ENCODE measurements around the gene ACSBG1. TPM values are rescaled to one million over a fixed set of nuclear protein-coding genes. Genes with fewer than 3 reads are reported as not detected.
"Not testable (repeated sequence)": the region's sequence is repeated elsewhere in the genome, so short reads cannot be mapped to it uniquely, and the experiment has no call there.

ACSBG1 gene
- polyA plus RNA-seq, 2 donors, result 0.10 to 0.11 TPM

DNA sequence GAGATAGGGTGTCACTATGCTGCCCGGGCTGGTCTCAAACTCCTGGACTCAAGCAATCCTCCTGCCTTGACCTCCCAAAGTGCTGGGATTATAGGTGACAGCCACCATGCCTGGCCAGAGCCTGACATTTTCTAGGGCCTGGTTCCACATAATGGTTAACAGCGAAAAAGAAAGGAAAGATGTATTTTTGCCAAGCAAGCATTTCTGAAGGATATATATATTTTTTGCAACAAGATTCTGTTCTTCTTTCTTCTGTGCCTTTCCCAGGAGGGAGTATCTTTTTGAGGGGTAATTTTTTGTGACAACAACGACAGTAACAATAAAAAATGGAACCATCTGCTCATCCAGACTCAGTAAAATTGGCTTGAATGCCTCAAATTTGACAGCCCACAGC lies 21.7 kb upstream of the ACSBG1 start:
- Histone ChIP-seq H3K4me3 (ENCODE audit: low read depth in 1 of 2, low read length in 2 of 2) (no peak overlapping the region), H3K27me3 (ENCODE audit: control insufficient read depth in 1 of 2, insufficient read depth in 2 of 2, low read length in 2 of 2) (no peaks in the 10 kb centered on the region), H3K4me1 (ENCODE audit: control insufficient read depth in 2 of 2, insufficient read depth in 2 of 2, low read length in 1 of 2) (no peaks in the 10 kb centered on the region), H3K9me3 (ENCODE audit: control insufficient read depth in 2 of 2, insufficient read depth in 1 of 2, low read depth in 1 of 2, low read length in 1 of 2) (no peaks in the 10 kb centered on the region), H3K36me3 (ENCODE audit: control insufficient read depth in 2 of 2, insufficient read depth in 2 of 2, low read length in 1 of 2) (no peaks in the 10 kb centered on the region), H3K27ac (ENCODE audit: low read depth in 2 of 2, low read length in 1 of 2) (no peak overlapping the region)
- 90 to 93% methylated on average over 3 of the region's 3 CpGs for WGBS, 2 donors

GRCh38 chr15:78255421-78256043 lies 21.2 kb upstream of the ACSBG1 start:
- H3K4me1 ChIP-seq (ENCODE audit: control insufficient read depth in 2 of 2, insufficient read depth in 2 of 2, low read length in 1 of 2), result no peaks in the 10 kb centered on the region
- H3K4me3 ChIP-seq (ENCODE audit: low read depth in 1 of 2, low read length in 2 of 2), result no peak overlapping the region
- no peaks in the 10 kb centered on the region for H3K27me3 ChIP-seq (ENCODE audit: control insufficient read depth in 1 of 2, insufficient read depth in 2 of 2, low read length in 2 of 2)
- 86 to 94% methylated on average over 1 of the region's 1 CpG for WGBS, 2 donors
- no peaks in the 10 kb centered on the region for H3K36me3 ChIP-seq (ENCODE audit: control insufficient read depth in 2 of 2, insufficient read depth in 2 of 2, low read length in 1 of 2)
- no peak overlapping the region for H3K27ac ChIP-seq (ENCODE audit: low read depth in 2 of 2, low read length in 1 of 2)
- H3K9me3 ChIP-seq (ENCODE audit: control insufficient read depth in 2 of 2, insufficient read depth in 1 of 2, low read depth in 1 of 2, low read length in 1 of 2), result no peaks in the 10 kb centered on the region

- Histone ChIP-seq H3K4me1 (ENCODE audit: control insufficient read depth in 2 of 2, insufficient read depth in 2 of 2, low read length in 1 of 2) (no peaks in the 10 kb centered on the region), H3K9me3 (ENCODE audit: control insufficient read depth in 2 of 2, insufficient read depth in 1 of 2, low read depth in 1 of 2, low read length in 1 of 2) (no peaks in the 10 kb centered on the region), H3K36me3 (ENCODE audit: control insufficient read depth in 2 of 2, insufficient read depth in 2 of 2, low read length in 1 of 2) (no peaks in the 10 kb centered on the region), H3K27ac (ENCODE audit: low read depth in 2 of 2, low read length in 1 of 2) (no peak overlapping the region), H3K27me3 (ENCODE audit: control insufficient read depth in 1 of 2, insufficient read depth in 2 of 2, low read length in 2 of 2) (no peaks in the 10 kb centered on the region), H3K4me3 (ENCODE audit: low read depth in 1 of 2, low read length in 2 of 2) (no peak overlapping the region)
- WGBS, 2 donors, result 74 to 83% methylated on average over 9 of the region's 9 CpGs
Measured at GRCh38 chr15:78251136-78251535, 16.8 kb upstream of the ACSBG1 start.

DNA sequence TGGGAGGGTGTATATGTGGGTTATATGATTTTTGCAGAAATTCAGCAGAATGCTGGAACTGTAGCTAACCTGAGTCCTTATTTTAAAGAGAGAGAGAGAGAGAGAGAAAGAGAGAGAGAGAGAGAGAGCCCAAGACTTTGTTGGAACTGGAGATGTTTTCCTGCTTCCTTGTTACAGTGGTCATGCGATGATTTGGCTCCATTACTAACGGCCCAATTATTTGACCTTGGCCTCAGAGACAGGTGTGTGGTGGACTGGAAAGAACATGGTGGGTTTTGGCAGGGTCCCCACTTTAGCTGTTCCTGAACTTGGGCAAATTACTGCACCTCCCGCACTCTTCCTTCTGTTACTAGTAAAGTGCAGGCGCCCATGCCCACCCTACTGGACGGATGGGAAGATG lies 14.8 kb upstream of the ACSBG1 start:
- Histone ChIP-seq H3K4me3 (ENCODE audit: low read depth in 1 of 2, low read length in 2 of 2) (no peak overlapping the region), H3K27me3 (ENCODE audit: control insufficient read depth in 1 of 2, insufficient read depth in 2 of 2, low read length in 2 of 2) (no peaks in the 10 kb centered on the region), H3K27ac (ENCODE audit: low read depth in 2 of 2, low read length in 1 of 2) (no peak overlapping the region), H3K4me1 (ENCODE audit: control insufficient read depth in 2 of 2, insufficient read depth in 2 of 2, low read length in 1 of 2) (no peaks in the 10 kb centered on the region), H3K9me3 (ENCODE audit: control insufficient read depth in 2 of 2, insufficient read depth in 1 of 2, low read depth in 1 of 2, low read length in 1 of 2) (no peaks in the 10 kb centered on the region), H3K36me3 (ENCODE audit: control insufficient read depth in 2 of 2, insufficient read depth in 2 of 2, low read length in 1 of 2) (no peaks in the 10 kb centered on the region)
- WGBS, 2 donors, result 84 to 87% methylated on average over 5 of the region's 5 CpGs

DNA sequence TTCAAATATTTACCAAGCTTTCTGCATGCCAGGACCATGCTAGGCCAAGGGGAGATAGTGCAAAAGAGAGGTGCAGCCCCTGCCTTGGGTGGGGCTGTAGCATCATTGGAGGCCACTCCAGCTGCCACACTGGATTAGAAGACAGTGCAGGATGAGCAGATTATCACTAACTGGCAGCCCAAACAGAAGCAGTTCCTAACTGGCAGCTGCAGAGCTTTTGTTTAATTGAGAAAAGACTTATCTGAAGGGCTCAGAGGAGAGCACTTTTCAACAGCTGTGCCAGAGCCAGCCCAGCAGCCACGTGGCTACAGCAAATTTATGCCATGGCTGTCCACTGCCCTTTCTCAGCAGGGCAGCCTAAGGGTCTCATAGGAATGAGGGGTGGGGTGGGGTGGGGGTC lies 13.5 kb upstream of the ACSBG1 start:
- Histone ChIP-seq H3K27me3 (ENCODE audit: control insufficient read depth in 1 of 2, insufficient read depth in 2 of 2, low read length in 2 of 2) (no peaks in the 10 kb centered on the region), H3K9me3 (ENCODE audit: control insufficient read depth in 2 of 2, insufficient read depth in 1 of 2, low read depth in 1 of 2, low read length in 1 of 2) (no peaks in the 10 kb centered on the region), H3K4me1 (ENCODE audit: control insufficient read depth in 2 of 2, insufficient read depth in 2 of 2, low read length in 1 of 2) (no peaks in the 10 kb centered on the region), H3K27ac (ENCODE audit: low read depth in 2 of 2, low read length in 1 of 2) (no peak overlapping the region), H3K4me3 (ENCODE audit: low read depth in 1 of 2, low read length in 2 of 2) (no peak overlapping the region), H3K36me3 (ENCODE audit: control insufficient read depth in 2 of 2, insufficient read depth in 2 of 2, low read length in 1 of 2) (no peaks in the 10 kb centered on the region)
- 47 to 63% methylated on average over 1 of the region's 1 CpG for WGBS, 2 donors

DNA sequence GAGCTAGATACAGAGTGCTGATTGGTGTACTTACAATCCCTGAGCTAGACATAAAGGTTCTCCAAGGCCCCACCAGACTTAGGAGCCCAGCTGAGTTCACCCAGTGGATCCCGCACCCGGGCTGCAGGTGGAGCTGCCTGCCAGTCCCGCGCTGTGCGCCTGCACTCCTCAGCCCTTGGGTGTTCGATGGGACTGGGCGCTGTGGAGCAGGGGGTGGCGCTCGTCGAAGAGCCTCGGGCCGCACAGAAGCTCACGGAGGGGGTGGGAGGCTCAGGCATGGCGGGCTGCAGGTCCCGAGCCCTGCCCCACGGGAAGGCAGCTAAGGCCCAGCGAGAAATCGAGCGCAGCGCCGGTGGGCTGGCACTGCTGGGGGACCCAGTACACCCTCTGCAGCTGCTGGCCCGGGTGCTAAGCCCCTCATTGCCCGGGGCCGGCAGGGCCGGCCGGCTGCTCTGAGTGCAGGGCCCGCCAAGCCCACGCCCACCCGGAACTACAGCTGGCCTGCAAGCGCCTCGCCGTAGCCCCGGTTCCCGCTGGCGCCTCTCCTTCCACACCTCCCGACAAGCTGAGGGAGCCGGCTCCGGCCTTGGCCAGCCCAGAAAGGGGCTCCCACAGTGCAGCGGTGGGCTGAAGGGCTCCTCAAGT lies 11.7 kb upstream of the ACSBG1 start:
- H3K27ac ChIP-seq (ENCODE audit: low read depth in 2 of 2, low read length in 1 of 2); H3K9me3 ChIP-seq (ENCODE audit: control insufficient read depth in 2 of 2, insufficient read depth in 1 of 2, low read depth in 1 of 2, low read length in 1 of 2); H3K36me3 ChIP-seq (ENCODE audit: control insufficient read depth in 2 of 2, insufficient read depth in 2 of 2, low read length in 1 of 2); H3K4me1 ChIP-seq (ENCODE audit: control insufficient read depth in 2 of 2, insufficient read depth in 2 of 2, low read length in 1 of 2); H3K4me3 ChIP-seq (ENCODE audit: low read depth in 1 of 2, low read length in 2 of 2); H3K27me3 ChIP-seq (ENCODE audit: control insufficient read depth in 1 of 2, insufficient read depth in 2 of 2, low read length in 2 of 2): not testable (repeated sequence)
- WGBS, 2 donors, result 95% methylated on average over 36 to 39 of the region's 39 CpGs

DNA sequence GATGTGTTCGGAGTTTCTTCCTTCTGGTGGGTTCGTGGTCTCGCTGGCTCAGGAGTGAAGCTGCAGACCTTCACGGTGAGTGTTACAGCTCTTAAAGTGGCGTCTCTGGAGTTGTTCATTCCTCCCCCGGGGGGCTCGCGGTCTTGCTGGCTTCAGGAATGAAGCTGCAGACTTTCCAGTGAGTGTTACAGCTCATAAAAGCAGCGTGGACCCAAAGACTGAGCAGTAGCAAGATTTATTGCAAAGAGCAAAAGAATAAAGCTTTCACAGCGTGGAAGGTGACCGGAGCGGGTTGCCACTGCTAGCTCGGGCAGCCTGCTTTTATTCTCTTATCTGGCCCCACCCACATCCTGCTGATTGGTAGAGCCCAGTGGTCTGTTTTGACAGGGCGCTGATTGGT lies 11.0 kb upstream of the ACSBG1 start:
- 75 to 87% methylated on average over 13 to 14 of the region's 14 CpGs for WGBS, 2 donors
- not testable (repeated sequence) for H3K27ac ChIP-seq (ENCODE audit: low read depth in 2 of 2, low read length in 1 of 2); H3K4me1 ChIP-seq (ENCODE audit: control insufficient read depth in 2 of 2, insufficient read depth in 2 of 2, low read length in 1 of 2); H3K27me3 ChIP-seq (ENCODE audit: control insufficient read depth in 1 of 2, insufficient read depth in 2 of 2, low read length in 2 of 2); H3K4me3 ChIP-seq (ENCODE audit: low read depth in 1 of 2, low read length in 2 of 2); H3K9me3 ChIP-seq (ENCODE audit: control insufficient read depth in 2 of 2, insufficient read depth in 1 of 2, low read depth in 1 of 2, low read length in 1 of 2); H3K36me3 ChIP-seq (ENCODE audit: control insufficient read depth in 2 of 2, insufficient read depth in 2 of 2, low read length in 1 of 2)

DNA sequence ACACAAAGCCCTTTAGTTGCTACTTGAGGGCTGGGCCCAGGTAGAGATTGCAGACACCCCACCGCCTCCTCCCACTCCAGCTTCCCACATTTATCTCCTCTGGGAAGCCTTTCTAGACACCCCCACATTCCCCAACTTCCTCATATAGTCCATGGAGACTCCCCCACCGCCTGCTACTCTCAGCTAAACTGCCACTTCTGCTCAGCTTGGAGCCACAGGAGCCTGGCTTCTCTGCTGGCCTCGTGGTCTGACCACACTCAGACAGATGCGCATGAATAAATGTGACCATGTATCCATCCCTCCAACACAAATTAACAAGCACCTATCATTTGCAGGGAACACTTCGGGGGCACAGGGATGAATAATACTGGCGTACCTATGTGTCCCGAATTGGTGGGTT lies 10.5 kb upstream of the ACSBG1 start:
- H3K27ac ChIP-seq (ENCODE audit: low read depth in 2 of 2, low read length in 1 of 2), result no peak overlapping the region
- no peak overlapping the region for H3K4me3 ChIP-seq (ENCODE audit: low read depth in 1 of 2, low read length in 2 of 2)
- no peaks in the 10 kb centered on the region for H3K9me3 ChIP-seq (ENCODE audit: control insufficient read depth in 2 of 2, insufficient read depth in 1 of 2, low read depth in 1 of 2, low read length in 1 of 2)
- WGBS, 2 donors, result 60 to 69% methylated on average over 7 of the region's 7 CpGs
- H3K36me3 ChIP-seq (ENCODE audit: control insufficient read depth in 2 of 2, insufficient read depth in 2 of 2, low read length in 1 of 2), result no peaks in the 10 kb centered on the region
- H3K4me1 ChIP-seq (ENCODE audit: control insufficient read depth in 2 of 2, insufficient read depth in 2 of 2, low read length in 1 of 2), result no peaks in the 10 kb centered on the region
- H3K27me3 ChIP-seq (ENCODE audit: control insufficient read depth in 1 of 2, insufficient read depth in 2 of 2, low read length in 2 of 2), result no peaks in the 10 kb centered on the region

- Histone ChIP-seq H3K36me3 (ENCODE audit: control insufficient read depth in 2 of 2, insufficient read depth in 2 of 2, low read length in 1 of 2) (no peaks in the 10 kb centered on the region), H3K4me3 (ENCODE audit: low read depth in 1 of 2, low read length in 2 of 2) (no peak overlapping the region), H3K9me3 (ENCODE audit: control insufficient read depth in 2 of 2, insufficient read depth in 1 of 2, low read depth in 1 of 2, low read length in 1 of 2) (no peaks in the 10 kb centered on the region), H3K27ac (ENCODE audit: low read depth in 2 of 2, low read length in 1 of 2) (no peak overlapping the region), H3K4me1 (ENCODE audit: control insufficient read depth in 2 of 2, insufficient read depth in 2 of 2, low read length in 1 of 2) (no peaks in the 10 kb centered on the region), H3K27me3 (ENCODE audit: control insufficient read depth in 1 of 2, insufficient read depth in 2 of 2, low read length in 2 of 2) (no peaks in the 10 kb centered on the region)
- 86% methylated on average over 6 of the region's 6 CpGs for WGBS, 2 donors
Measured at GRCh38 chr15:78244101-78244500, 9.7 kb upstream of the ACSBG1 start.

DNA sequence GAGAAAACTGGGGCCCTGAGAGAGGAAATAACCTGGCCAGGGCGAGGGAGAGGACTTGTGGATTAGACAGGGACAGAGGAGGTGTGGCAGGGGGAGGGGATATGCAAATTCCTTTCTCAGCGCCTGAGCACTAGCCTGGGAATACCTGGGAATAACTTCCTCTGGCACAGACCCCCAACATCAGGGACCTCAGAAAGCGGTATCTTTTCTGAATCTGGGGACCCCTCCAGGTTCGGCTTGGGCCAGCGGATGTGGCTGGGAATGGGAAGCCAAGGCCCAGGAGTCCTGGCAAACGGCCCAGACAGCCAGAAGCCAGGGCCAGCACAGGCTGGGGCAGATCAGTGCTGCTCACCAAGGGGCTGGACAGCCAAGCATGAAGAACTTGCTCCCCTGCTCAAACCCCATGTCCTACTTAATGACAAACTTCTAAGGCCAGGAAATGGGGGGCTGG lies 9.2 kb upstream of the ACSBG1 start:
- 36 to 43% methylated on average over 6 of the region's 6 CpGs for WGBS, 2 donors
- Histone ChIP-seq H3K4me1 (ENCODE audit: control insufficient read depth in 2 of 2, insufficient read depth in 2 of 2, low read length in 1 of 2) (no peaks in the 10 kb centered on the region), H3K27me3 (ENCODE audit: control insufficient read depth in 1 of 2, insufficient read depth in 2 of 2, low read length in 2 of 2) (no peaks in the 10 kb centered on the region), H3K9me3 (ENCODE audit: control insufficient read depth in 2 of 2, insufficient read depth in 1 of 2, low read depth in 1 of 2, low read length in 1 of 2) (no peaks in the 10 kb centered on the region), H3K36me3 (ENCODE audit: control insufficient read depth in 2 of 2, insufficient read depth in 2 of 2, low read length in 1 of 2) (no peaks in the 10 kb centered on the region), H3K4me3 (ENCODE audit: low read depth in 1 of 2, low read length in 2 of 2) (no peak overlapping the region), H3K27ac (ENCODE audit: low read depth in 2 of 2, low read length in 1 of 2) (no peak overlapping the region)
